COLO668 (cell line): ENCODE data around the gene COPB2.

Experiments used
- DNase-seq: peaks from one replicate; lab custom pipeline; 2025; ENCODE audit not compliant: unreplicated experiment; lab: John Stamatoyannopoulos, UW

The COPB2 gene

GRCh38 chr3:139329364-139329850 is 60.0 kb downstream of the COPB2 start:
- peak; percentile 75 for DNase-seq

DNA sequence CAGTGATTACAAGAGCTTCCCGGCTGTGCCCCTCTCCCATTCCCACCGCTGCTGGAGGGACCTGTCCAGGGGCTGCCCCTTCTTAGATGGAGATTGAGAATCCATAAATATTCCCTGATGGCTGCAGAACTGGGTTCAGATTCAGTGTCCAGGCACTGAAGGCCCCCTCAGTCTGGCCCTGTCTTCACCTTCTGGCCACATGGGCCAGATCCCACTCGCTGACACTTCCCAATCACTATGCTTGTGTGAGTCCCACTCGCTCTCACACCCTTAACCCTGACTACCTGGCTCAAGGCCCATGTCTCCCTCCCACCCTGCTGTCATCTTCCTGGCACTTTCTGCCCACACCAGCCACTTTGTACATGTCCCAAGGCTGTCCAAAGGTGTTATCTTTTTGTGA is 61.1 kb downstream of the COPB2 start:
- DNase-seq: no peak

GRCh38 chr3:139327861-139328260 is 61.6 kb downstream of the COPB2 start:
- no peak for DNase-seq

DNA sequence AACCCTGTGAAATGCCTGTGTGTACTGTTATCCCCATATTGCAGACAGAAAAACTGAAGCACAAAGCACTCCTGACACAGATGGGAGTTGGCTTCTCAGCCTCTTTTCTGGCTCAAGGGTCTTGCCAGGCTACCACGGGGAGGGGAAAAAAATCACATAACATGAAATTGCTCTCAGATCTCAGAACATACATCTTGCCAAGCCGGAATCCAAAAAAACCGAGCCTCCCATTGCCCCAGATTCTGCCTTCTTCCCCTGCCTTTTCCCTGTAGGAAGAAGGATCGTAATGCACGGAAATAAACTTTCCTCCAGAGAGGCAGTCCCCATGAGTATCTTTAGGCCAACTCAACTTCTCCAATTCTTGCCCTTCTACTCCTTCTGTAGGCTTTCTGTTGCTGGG is 62.2 kb downstream of the COPB2 start:
- no peak for DNase-seq

DNA sequence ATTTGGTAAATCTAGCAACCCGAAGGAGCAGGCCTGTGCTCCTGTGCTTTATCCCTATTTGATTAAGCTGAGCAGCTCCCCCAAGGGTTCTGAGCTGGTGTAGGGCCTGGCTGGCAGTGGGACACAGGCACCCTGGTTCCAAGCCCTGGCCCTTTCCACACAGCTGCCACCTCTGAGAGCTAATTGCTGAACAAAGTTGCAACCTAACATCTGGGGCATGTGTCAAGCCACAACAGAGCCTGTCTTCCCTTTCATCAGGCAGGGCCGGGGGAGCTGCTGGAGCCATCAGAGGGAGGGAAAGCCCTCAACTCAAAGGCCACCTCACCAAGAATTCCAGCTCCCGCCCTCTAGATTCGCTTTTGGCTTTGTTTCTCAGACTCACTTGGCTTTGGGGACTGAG is 62.7 kb downstream of the COPB2 start:
- no peak for DNase-seq

- DNase-seq: no peak
Observed at GRCh38 chr3:139326131-139326530, 63.3 kb downstream of the COPB2 start.

- DNase-seq: no peak
Observed at GRCh38 chr3:139325551-139325950, 63.9 kb downstream of the COPB2 start.

DNA sequence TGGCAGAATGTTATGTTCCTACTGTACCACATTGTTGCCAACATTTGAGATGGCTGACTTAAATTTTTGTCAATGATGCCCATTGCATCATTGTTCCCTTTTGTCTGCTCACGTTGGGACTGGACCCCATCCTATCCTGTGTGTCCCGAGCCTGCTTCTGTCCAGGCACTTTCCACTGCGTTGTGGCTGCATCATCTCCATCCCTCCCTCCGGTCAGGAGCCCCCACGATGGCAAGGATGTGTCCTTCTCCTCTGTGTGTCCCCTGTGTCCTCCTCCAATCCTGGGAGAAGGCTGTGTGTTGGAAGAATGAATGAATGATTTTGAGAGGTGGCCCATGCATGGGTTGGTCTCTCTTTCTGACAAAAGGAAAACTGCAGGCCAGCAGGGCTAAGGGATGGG is 65.0 kb downstream of the COPB2 start:
- DNase-seq: no peak

GRCh38 chr3:139323146-139323545 is 66.3 kb downstream of the COPB2 start:
- DNase-seq: no peak

- DNase-seq: no peak
Observed at GRCh38 chr3:139322346-139322745, 67.1 kb downstream of the COPB2 start.

GRCh38 chr3:139320551-139321309 is 68.7 kb downstream of the COPB2 start:
- no peak for DNase-seq

- no peak for DNase-seq
Observed at GRCh38 chr3:139319428-139320402, 69.7 kb downstream of the COPB2 start.

GRCh38 chr3:139318826-139319225 is 70.6 kb downstream of the COPB2 start:
- no peak for DNase-seq

- DNase-seq: peak; percentile 32
Observed at GRCh38 chr3:139318431-139318816, 71.0 kb downstream of the COPB2 start.

DNA sequence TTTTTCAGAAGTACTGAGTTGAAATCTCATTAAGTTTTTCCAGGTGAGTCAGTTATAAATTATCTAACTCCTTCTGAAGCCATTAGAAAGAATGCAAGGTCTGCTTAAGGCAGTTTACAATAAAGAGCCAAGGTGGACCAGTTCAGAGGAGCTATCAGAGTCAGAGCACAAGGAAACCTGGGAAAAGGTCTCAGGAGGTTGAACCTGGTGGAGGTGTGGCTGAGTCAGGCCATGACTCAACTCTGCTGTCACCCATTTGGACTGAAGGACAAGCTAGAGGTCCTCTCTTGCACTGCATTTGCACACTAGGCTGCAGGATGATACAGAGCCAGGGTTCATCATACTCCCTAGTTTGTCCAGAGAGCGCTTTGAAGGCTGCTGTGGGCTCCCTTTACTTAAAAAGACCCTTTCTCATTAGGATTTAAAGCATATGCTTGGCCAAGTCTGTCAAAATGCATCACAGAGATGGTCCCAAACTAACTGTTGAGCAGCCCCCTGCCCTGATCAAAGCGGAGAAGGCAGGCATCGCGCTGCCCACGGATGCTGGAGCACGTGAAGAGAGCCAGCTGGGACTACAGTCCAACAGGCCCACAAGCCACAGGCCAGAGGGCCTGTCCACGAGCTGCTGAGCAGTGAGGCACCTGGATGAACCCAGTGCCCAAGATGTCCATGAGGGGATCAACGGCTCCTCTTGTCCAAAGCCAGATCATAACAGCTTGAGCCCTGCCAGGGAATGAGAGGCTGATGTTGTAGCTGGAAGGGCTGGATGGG is 71.6 kb downstream of the COPB2 start:
- DNase-seq: no peak

- DNase-seq: no peak
Observed at GRCh38 chr3:139317215-139317614, 72.2 kb downstream of the COPB2 start.

DNA sequence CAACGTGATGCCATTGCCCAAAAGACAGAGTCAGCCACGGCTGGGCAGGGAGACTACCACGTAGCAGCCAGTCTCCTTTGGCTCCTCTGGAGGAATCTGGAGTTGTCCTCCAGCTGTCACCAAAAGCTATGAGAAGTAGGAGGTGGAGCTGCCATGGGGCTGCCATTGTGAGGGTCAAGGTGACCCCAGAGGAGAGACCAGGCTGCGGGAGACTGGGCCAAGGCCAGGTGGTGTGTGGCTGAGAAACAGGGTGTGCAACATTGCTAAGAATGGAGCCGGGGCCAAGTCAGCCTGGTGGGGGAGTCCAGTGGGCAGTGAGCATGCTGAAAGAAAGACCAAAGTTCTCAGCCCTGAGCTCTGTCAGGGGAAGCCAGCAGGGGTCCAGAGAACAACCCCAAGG is 75.5 kb downstream of the COPB2 start:
- DNase-seq: no peak

- no peak for DNase-seq
Observed at GRCh38 chr3:139312959-139313358, 76.5 kb downstream of the COPB2 start.

DNA sequence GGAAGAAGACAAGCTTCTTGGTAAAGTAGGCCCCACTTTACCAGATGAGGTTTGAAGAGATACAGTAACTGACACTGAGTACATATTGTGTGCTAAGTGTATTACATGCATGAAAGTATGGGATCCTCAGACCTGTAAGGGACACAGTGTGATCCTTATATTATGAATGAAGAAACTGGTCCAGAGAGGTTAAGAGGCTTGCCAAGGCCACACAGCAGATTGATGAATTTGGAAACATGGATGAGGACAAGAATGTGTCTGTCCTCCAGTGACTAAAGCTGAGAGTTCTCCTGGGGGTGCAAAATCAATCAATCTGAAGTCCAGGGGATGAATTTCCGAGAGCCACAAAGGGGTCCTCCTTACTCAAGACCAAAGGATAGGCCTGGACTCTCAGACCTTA is 77.0 kb downstream of the COPB2 start:
- DNase-seq: no peak

DNA sequence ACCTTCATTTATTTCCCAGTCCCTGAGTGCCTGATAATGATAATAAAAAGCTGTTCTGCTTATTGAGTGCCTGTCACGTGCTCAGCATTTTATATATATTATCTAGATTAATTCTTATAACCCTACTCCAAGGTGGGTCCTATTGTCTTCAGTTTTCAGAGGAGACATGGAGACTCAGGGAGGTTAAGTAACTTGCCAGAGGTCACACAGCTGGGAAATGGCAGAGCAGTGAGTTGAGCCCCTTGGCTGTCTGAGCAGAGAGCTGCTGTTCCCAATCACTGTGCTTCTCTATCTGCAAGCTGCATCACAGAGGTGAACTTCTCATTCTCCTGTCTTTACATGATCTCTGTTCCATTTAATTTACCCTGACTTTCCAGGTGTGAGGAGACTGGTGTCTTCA is 77.9 kb downstream of the COPB2 start:
- DNase-seq: no peak

- no peak for DNase-seq
Observed at GRCh38 chr3:139310474-139310933, 78.9 kb downstream of the COPB2 start.
